Mesothelial cell of epicardium (in vitro differentiated cells): Measurements from ENCODE around the gene ANKS1B. TPM values are rescaled to one million over a fixed set of nuclear protein-coding genes. Genes with fewer than 3 reads are reported as not detected.

Experiments used
- DNase-seq, 2 experiments: peaks; one replicate each; pipeline ENCODE4 v3.0.0; 2021; ENCODE audit warnings: low spot score in 2 of 2; ENCODE audit not compliant: unreplicated experiment in 2 of 2
- H3K27ac Mint-ChIP-seq: 2 replicates; pipeline ENCODE4 v1.8.0; 2021; ENCODE audit warnings: mixed read lengths
- H3K27me3 Mint-ChIP-seq: 2 replicates; pipeline ENCODE4 v1.8.0; 2021; ENCODE audit warnings: low read depth, mixed read lengths
- H3K36me3 Mint-ChIP-seq: 2 replicates; pipeline ENCODE4 v1.8.0; 2021; ENCODE audit warnings: mixed read lengths
- H3K4me1 Mint-ChIP-seq: 2 replicates; pipeline ENCODE4 v1.8.0; 2021; ENCODE audit warnings: mixed read lengths
- H3K4me3 Mint-ChIP-seq: 2 replicates; pipeline ENCODE4 v1.8.0; 2021; ENCODE audit warnings: mild to moderate bottlenecking, moderate library complexity, mixed read lengths
- H3K9me3 Mint-ChIP-seq: 2 replicates; pipeline ENCODE4 v1.8.0; 2021; ENCODE audit warnings: mixed read lengths
- total RNA-seq: library from RNA; stranded (reverse); gene quantifications from 3 replicates; pipeline ENCODE4 v1.2.1, GENCODE V29; 2021
- TF ChIP-seq, protein P1 (sequence below): fragments of 200-600 bp; sonication (generic); IDR thresholded peaks from one replicate; pipeline ENCODE4 v1.5.0; 2021; ENCODE audit warnings: antibody characterized with exemption; ENCODE audit not compliant: unreplicated experiment

ANKS1B gene
- total RNA-seq, 1 donor from 2014 or later, result 8.8 TPM

GRCh38 chr12:98799146-98799810 is 1185.5 kb downstream of the ANKS1B start:
- peaks cover 22% of the 10 kb centered on the region for H3K27me3 Mint-ChIP-seq
- TF ChIP-seq, protein P1, sequence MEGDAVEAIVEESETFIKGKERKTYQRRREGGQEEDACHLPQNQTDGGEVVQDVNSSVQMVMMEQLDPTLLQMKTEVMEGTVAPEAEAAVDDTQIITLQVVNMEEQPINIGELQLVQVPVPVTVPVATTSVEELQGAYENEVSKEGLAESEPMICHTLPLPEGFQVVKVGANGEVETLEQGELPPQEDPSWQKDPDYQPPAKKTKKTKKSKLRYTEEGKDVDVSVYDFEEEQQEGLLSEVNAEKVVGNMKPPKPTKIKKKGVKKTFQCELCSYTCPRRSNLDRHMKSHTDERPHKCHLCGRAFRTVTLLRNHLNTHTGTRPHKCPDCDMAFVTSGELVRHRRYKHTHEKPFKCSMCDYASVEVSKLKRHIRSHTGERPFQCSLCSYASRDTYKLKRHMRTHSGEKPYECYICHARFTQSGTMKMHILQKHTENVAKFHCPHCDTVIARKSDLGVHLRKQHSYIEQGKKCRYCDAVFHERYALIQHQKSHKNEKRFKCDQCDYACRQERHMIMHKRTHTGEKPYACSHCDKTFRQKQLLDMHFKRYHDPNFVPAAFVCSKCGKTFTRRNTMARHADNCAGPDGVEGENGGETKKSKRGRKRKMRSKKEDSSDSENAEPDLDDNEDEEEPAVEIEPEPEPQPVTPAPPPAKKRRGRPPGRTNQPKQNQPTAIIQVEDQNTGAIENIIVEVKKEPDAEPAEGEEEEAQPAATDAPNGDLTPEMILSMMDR, result no peak
- H3K27ac Mint-ChIP-seq, result no peak overlapping the region
- peaks cover 2% of the 10 kb centered on the region for H3K4me1 Mint-ChIP-seq
- no peak for DNase-seq
- H3K9me3 Mint-ChIP-seq, result no peaks in the 10 kb centered on the region
- no peak overlapping the region for H3K4me3 Mint-ChIP-seq
- H3K36me3 Mint-ChIP-seq, result no peaks in the 10 kb centered on the region

DNA sequence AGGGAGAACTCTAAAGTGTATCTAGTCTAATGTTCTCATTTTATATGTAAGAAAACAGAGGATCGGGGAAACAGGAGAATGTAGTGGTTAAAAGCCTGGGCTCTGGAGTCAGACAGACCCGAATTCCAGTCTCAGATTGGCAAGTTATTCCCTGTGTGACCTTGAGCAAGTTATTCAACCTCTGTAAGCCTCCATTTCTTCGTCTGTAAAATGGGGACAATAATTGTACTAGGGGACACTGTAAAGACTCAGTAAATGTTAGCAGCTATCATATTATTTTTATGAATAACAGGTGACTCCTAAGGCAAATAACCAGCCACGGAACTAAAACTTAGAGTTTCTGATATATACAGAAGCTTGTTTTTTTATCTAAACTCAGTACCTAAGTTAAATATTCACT is 1187.5 kb downstream of the ANKS1B start:
- DNase-seq, result no peak
- Mint-ChIP-seq H3K4me3 (no peak overlapping the region), H3K36me3 (no peaks in the 10 kb centered on the region), H3K4me1 (peaks cover 2% of the 10 kb centered on the region), H3K27me3 (peaks cover 24% of the 10 kb centered on the region), H3K27ac (no peak overlapping the region), H3K9me3 (no peaks in the 10 kb centered on the region)
- TF ChIP-seq, protein P1, result no peak

- Mint-ChIP-seq H3K9me3 (no peaks in the 10 kb centered on the region), H3K27me3 (peaks cover 22% of the 10 kb centered on the region), H3K27ac (no peak overlapping the region), H3K4me1 (peaks cover 2% of the 10 kb centered on the region), H3K4me3 (no peak overlapping the region), H3K36me3 (no peaks in the 10 kb centered on the region)
- no peak for DNase-seq
- TF ChIP-seq, protein P1, result no peak
Observed at GRCh38 chr12:98796745-98797144, 1188.0 kb downstream of the ANKS1B start.

GRCh38 chr12:98793121-98793520 is 1191.6 kb downstream of the ANKS1B start:
- DNase-seq, result no peak
- H3K36me3 Mint-ChIP-seq, result no peaks in the 10 kb centered on the region
- no peak overlapping the region for H3K27ac Mint-ChIP-seq
- peaks cover 29% of the 10 kb centered on the region for H3K27me3 Mint-ChIP-seq
- H3K4me1 Mint-ChIP-seq, result no peaks in the 10 kb centered on the region
- H3K4me3 Mint-ChIP-seq, result no peak overlapping the region
- TF ChIP-seq, protein P1, result no peak
- H3K9me3 Mint-ChIP-seq, result no peaks in the 10 kb centered on the region

DNA sequence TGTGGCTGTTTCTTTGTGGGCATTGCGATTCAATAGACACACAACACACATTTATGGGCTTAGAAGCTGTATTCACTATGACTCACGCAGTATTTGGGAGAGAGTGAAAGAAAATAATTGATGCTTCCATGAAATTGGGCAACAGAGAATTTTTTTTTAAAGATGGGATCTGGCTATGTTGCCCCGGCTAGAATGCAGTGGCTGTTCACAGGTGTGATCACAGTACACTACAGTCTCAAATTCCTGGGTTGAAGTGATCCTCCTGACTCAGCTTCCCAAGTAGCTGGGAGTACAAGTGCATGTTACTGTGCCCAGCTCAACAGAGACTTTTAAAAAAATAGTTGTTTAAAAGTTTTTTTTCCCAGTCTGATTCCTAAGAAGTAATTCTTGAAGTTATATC is 1193.3 kb downstream of the ANKS1B start:
- no peaks in the 10 kb centered on the region for H3K9me3 Mint-ChIP-seq
- H3K4me1 Mint-ChIP-seq, result no peaks in the 10 kb centered on the region
- TF ChIP-seq, protein P1, result no peak
- DNase-seq, result no peak
- no peak overlapping the region for H3K27ac Mint-ChIP-seq
- H3K36me3 Mint-ChIP-seq, result no peaks in the 10 kb centered on the region
- peaks cover 23% of the 10 kb centered on the region for H3K27me3 Mint-ChIP-seq
- H3K4me3 Mint-ChIP-seq, result no peak overlapping the region

DNA sequence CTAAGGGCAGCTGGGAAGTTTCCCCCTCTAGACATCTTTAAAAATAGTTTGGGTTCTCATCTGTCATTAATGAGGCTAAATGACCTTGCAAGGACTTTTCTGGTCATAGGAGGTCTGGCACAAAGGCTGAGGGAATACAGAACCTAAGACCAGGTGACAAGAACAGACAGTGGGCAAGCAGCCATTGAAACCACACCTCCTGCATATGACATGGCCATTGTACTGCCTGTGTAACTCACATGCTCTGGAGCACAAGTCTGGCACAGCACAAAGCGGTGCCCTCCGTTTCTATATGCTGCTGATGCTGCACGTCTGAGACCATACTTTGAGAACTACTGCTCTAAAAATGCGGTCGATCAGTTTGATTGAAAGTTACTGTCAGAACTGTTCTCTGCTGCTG is 1196.3 kb downstream of the ANKS1B start:
- Mint-ChIP-seq H3K4me3 (no peak overlapping the region), H3K27ac (no peak overlapping the region), H3K4me1 (no peaks in the 10 kb centered on the region), H3K36me3 (no peaks in the 10 kb centered on the region), H3K27me3 (peaks cover 15% of the 10 kb centered on the region), H3K9me3 (no peaks in the 10 kb centered on the region)
- TF ChIP-seq, protein P1, result no peak
- no peak for DNase-seq
